Hepatocyte (in vitro differentiated cells): Measurements from ENCODE around the gene EHBP1L1.

Experiments used
- EZH2 ChIP-seq: fragments of 200-600 bp; sonication (generic); IDR thresholded peaks from 2 replicates; pipeline ENCODE4 v1.6.1; 2016; ENCODE audit warnings: antibody characterized with exemption, mild to moderate bottlenecking, borderline replicate concordance
- TF ChIP-seq, protein P1 (sequence below): fragments of 200-600 bp; sonication (generic); IDR thresholded peaks from 2 replicates; pipeline ENCODE4 v1.5.1; 2016; ENCODE audit warnings: antibody characterized with exemption, mild to moderate bottlenecking; ENCODE audit not compliant: poor library complexity

DNA sequence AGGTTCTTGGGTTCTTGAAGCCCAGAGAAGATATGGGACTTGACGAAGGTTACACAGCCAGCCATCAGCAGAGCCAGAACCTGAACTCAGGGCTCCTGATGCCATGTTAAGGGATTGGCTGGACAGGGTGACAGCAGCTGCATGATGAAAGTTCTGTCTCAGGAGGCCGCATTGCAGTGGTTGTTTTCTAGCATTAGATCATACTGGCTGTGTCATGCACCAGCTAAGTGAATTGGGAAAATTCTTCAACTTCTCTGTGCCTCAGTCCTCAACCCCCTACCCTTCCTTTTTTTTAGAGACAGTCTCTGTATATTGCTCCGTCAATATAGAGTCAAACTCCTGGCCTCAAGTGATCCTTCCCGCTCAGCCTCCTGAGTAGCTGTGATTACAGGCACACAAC is 12.3 kb upstream of the EHBP1L1 start:
- TF ChIP-seq, protein P1, sequence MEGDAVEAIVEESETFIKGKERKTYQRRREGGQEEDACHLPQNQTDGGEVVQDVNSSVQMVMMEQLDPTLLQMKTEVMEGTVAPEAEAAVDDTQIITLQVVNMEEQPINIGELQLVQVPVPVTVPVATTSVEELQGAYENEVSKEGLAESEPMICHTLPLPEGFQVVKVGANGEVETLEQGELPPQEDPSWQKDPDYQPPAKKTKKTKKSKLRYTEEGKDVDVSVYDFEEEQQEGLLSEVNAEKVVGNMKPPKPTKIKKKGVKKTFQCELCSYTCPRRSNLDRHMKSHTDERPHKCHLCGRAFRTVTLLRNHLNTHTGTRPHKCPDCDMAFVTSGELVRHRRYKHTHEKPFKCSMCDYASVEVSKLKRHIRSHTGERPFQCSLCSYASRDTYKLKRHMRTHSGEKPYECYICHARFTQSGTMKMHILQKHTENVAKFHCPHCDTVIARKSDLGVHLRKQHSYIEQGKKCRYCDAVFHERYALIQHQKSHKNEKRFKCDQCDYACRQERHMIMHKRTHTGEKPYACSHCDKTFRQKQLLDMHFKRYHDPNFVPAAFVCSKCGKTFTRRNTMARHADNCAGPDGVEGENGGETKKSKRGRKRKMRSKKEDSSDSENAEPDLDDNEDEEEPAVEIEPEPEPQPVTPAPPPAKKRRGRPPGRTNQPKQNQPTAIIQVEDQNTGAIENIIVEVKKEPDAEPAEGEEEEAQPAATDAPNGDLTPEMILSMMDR = no peak
- TF ChIP-seq EZH2 = no peak
